GM18951 (cell line): ENCODE results near the gene PTGER1.
"Not testable (repeated sequence)": the region's sequence is repeated elsewhere in the genome, so short reads cannot be mapped to it uniquely, and the experiment has no call there.

Experiments used
- POLR2A ChIP-seq: IDR thresholded peaks from 4 replicates; pipeline ENCODE4 v1.6.1; 2011; ENCODE audit warnings: mild to moderate bottlenecking; ENCODE audit not compliant: insufficient read length, insufficient read depth; ENCODE audit errors: extremely low read depth
- in situ Hi-C: fragments of 300-500 bp; cut with MboI; formaldehyde crosslinking; loops from one replicate; pipeline ENCODE4 v1.12.0; 2022; ENCODE audit warnings: low sequenced_read_pairs, mixed read lengths, inconsistent platforms; ENCODE audit not compliant: unreplicated experiment

The PTGER1 gene

GRCh38 chr19:14474827-14475226 is 327 bp downstream of the PTGER1 start:
- in situ Hi-C loops, result loop anchor here (25.0 kb wide), 1 partner anchor 288 kb away; no protein-coding TSS in a partner anchor
- TF ChIP-seq POLR2A, result no peak

- TF ChIP-seq POLR2A, result no peak
- in situ Hi-C loops, result no loop called here
These were observed 1.1 kb downstream of the PTGER1 start for GRCh38 chr19:14473978-14474578.

- no peak for TF ChIP-seq POLR2A
- in situ Hi-C loops, result no loop called here
These were observed 1.8 kb downstream of the PTGER1 start for GRCh38 chr19:14473073-14473977.

- in situ Hi-C loops, result no loop called here
- TF ChIP-seq POLR2A, result peak; percentile 40
These were observed 2.8 kb downstream of the PTGER1 start for GRCh38 chr19:14472202-14472938.

- in situ Hi-C loops, result no loop called here
- no peak for TF ChIP-seq POLR2A
These were observed 3.5 kb downstream of the PTGER1 start for GRCh38 chr19:14471436-14472187.

GRCh38 chr19:14470031-14470876 is 4.9 kb downstream of the PTGER1 start:
- in situ Hi-C loops, result no loop called here
- no peak for TF ChIP-seq POLR2A

- TF ChIP-seq POLR2A, result no peak
- in situ Hi-C loops, result no loop called here
These were observed 7.3 kb downstream of the PTGER1 start for GRCh38 chr19:14467816-14468215.

GRCh38 chr19:14467391-14467790 is 7.8 kb downstream of the PTGER1 start:
- no peak for TF ChIP-seq POLR2A
- in situ Hi-C loops, result no loop called here

- TF ChIP-seq POLR2A, result no peak
- in situ Hi-C loops, result no loop called here
These were observed 11.4 kb downstream of the PTGER1 start for GRCh38 chr19:14463747-14464146.

GRCh38 chr19:14462401-14462800 is 12.8 kb downstream of the PTGER1 start:
- in situ Hi-C loops, result not testable (repeated sequence)

GRCh38 chr19:14460935-14461334 is 14.2 kb downstream of the PTGER1 start:
- in situ Hi-C loops, result no loop called here
- TF ChIP-seq POLR2A, result no peak

- TF ChIP-seq POLR2A, result no peak
- in situ Hi-C loops, result no loop called here
These were observed 15.5 kb downstream of the PTGER1 start for GRCh38 chr19:14459703-14460102.

- in situ Hi-C loops, result not testable (repeated sequence)
These were observed 22.9 kb downstream of the PTGER1 start for GRCh38 chr19:14452303-14452702.
